Common myeloid progenitor, CD34-positive (primary cell): ENCODE results near the gene SIX3. TPM values are rescaled to one million over a fixed set of nuclear protein-coding genes. Genes with fewer than 3 reads are reported as not detected.

Experiments
- CTCF ChIA-PET: fragments of 350-600 bp; sonication (Branson Sonifier 250); formaldehyde crosslinking; loops from one replicate; lab custom pipeline; 2021; ENCODE audit warnings: antibody characterized with exemption; lab: Charles Lee
- POLR2A ChIA-PET: fragments of 350-600 bp; sonication (Branson Sonifier 250); formaldehyde crosslinking; loops from one replicate; lab custom pipeline; 2021; ENCODE audit warnings: antibody characterized with exemption; lab: Charles Lee
- DNase-seq, 3 donors: peaks; one replicate each; pipeline versions ENCODE4 v3.0.0 to v3.0.0-alpha.2; 2013
- H3K27ac ChIP-seq, 2 experiments: 1 replicate in 1 of 2; 2 replicates in 1 of 2; pipeline ENCODE4 v1.7.0; 2013; ENCODE audit warnings: inconsistent platforms in 2 of 2, low read length in 2 of 2, mild to moderate bottlenecking in 2 of 2, low read depth in 1 of 2, moderate library complexity in 1 of 2; ENCODE audit not compliant: severe bottlenecking in 2 of 2, insufficient read depth in 1 of 2, poor library complexity in 1 of 2
- H3K27me3 ChIP-seq, 5 experiments: replicated peaks in 2 of 5; 1 replicate in 3 of 5; 2 replicates in 2 of 5; pipeline versions ENCODE4 v1.6.1 to v1.7.0; 2013; ENCODE audit warnings: low read length in 4 of 5, mild to moderate bottlenecking in 2 of 5, moderate library complexity in 2 of 5, inconsistent platforms in 1 of 5; ENCODE audit not compliant: insufficient read depth in 5 of 5, control insufficient read depth in 4 of 5
- H3K36me3 ChIP-seq, 4 experiments: 1 replicate in 2 of 4; 2 replicates in 2 of 4; pipeline versions ENCODE4 v1.6.1 to v1.7.0; 2013; ENCODE audit warnings: low read length in 3 of 4, control low read depth in 1 of 4, mild to moderate bottlenecking in 1 of 4; ENCODE audit not compliant: control insufficient read depth in 4 of 4, insufficient read depth in 4 of 4
- H3K4me1 ChIP-seq, 4 experiments: 1 replicate in 3 of 4; 2 replicates in 1 of 4; pipeline versions ENCODE4 v1.6.1 to v1.7.1; 2013; ENCODE audit warnings: low read length in 3 of 4, mild to moderate bottlenecking in 3 of 4, control low read depth in 1 of 4, inconsistent platforms in 1 of 4, moderate library complexity in 1 of 4; ENCODE audit not compliant: control insufficient read depth in 4 of 4, insufficient read depth in 4 of 4; ENCODE audit errors: control extremely low read depth in 1 of 4
- H3K4me3 ChIP-seq, 7 experiments: 1 replicate in 4 of 7; 2 replicates in 3 of 7; pipeline versions ENCODE4 v1.5.1 to v1.7.0; 2013; ENCODE audit warnings: mild to moderate bottlenecking in 7 of 7, low read length in 6 of 7, moderate library complexity in 6 of 7, inconsistent platforms in 2 of 7, low read depth in 2 of 7, control low read depth in 1 of 7; ENCODE audit not compliant: insufficient read depth in 4 of 7, control insufficient read depth in 1 of 7; ENCODE audit errors: extremely low read depth in 1 of 7
- H3K9me3 ChIP-seq, 5 experiments: 1 replicate in 4 of 5; 2 replicates in 1 of 5; pipeline versions ENCODE4 v1.6.1 to v1.7.1; 2013; ENCODE audit warnings: low read length in 4 of 5, mild to moderate bottlenecking in 2 of 5, inconsistent platforms in 1 of 5, low read depth in 1 of 5, moderate library complexity in 1 of 5; ENCODE audit not compliant: control insufficient read depth in 4 of 5, insufficient read depth in 2 of 5; ENCODE audit errors: control extremely low read depth in 1 of 5
- WGBS: methylation state at CpG from one replicate; pipeline ENCODE4 v1.1.5; 2013; ENCODE audit not compliant: insufficient coverage; 5-methylcytosine and 5-hydroxymethylcytosine counted together
- polyA plus RNA-seq: library from polyadenylated mRNA; unstranded; fragments of 120-200 nt; gene quantifications from one replicate; pipeline ENCODE4 v1.2.1, GENCODE V29; 2013

SIX3 gene
- polyA plus RNA-seq, result not detected

GRCh38 chr2:44941551-44942234, at the start of gene SIX3:
TSS of gene SIX3 (plus strand) at chr2:44941702. CDS start at chr2:44942105, 403 bp downstream.
- CTCF ChIA-PET, result interaction anchor here (2.4 kb wide), 1 partner anchor 11 kb away, joined by 5 read pairs; no protein-coding TSS in a partner anchor
- WGBS, result under 1% methylated on average over 15 of the region's 39 CpGs
- Histone ChIP-seq H3K27me3 (peaks cover 3 to 100% (median 67%) of the 10 kb centered on the region in 5 experiments), H3K4me1 (peaks cover 0 to 38% (median 26%) of the 10 kb centered on the region in 4 experiments), H3K36me3 (no peaks in the 10 kb centered on the region), H3K4me3 (peak within 1 kb of the TSS in 5 of 7 experiments; percentile 5 to 68 (median 48)), H3K27ac (no peak within 1 kb of the TSS), H3K9me3 (no peaks in the 10 kb centered on the region)
- POLR2A ChIA-PET, result no interaction called here
- peak in 2 of 3 donors; percentile 65 to 69 for DNase-seq

DNA sequence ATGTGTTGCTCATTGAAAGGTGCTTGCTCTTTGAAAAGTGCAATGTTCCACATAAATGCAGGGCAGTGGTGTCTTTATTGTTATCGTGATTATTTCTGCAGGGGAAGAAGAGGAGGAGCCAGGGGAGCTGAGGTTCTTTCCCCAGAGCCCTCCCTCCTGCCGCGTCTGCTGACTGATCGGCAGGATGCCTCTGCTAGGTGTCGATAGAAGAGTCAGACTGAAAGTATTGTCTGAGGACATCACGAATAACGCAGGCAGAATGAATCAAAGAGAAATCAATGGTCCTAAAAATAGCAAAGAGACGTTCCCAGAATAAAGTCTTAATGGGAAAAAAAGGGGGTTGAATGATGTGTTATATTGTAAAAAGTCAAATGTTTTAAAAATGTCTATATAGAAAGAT, 47.4 kb upstream of the SIX3 start:
- no peak for DNase-seq

GRCh38 chr2:44895061-44895460, 46.4 kb upstream of the SIX3 start:
- Histone ChIP-seq H3K4me1 (no peaks in the 10 kb centered on the region), H3K9me3 (peaks cover 0 to 13% (median 5%) of the 10 kb centered on the region in 5 experiments), H3K27ac (no peak overlapping the region), H3K4me3 (no peak overlapping the region), H3K36me3 (no peaks in the 10 kb centered on the region), H3K27me3 (peaks cover 0 to 10% (median 4%) of the 10 kb centered on the region in 5 experiments)
- CTCF ChIA-PET, result interaction anchor here (1.1 to 1.3 kb wide), 2 partner anchors 19 to 75 kb away, joined by 3 read pairs; no protein-coding TSS in a partner anchor
- DNase-seq, result no peak
- POLR2A ChIA-PET, result interaction anchor here (0.6 kb wide), 1 partner anchor 55 kb away, joined by 3 read pairs; no protein-coding TSS in a partner anchor
- no CpG with 5 or more reads among the region's 2 CpGs for WGBS

More for the DNA sequence above, 47.4 kb upstream of the SIX3 start:
- Histone ChIP-seq H3K4me1 (no peaks in the 10 kb centered on the region), H3K27me3 (peaks cover 0 to 2% (median 2%) of the 10 kb centered on the region in 5 experiments), H3K36me3 (no peaks in the 10 kb centered on the region), H3K9me3 (peaks cover 0 to 13% (median 5%) of the 10 kb centered on the region in 5 experiments), H3K4me3 (no peak overlapping the region), H3K27ac (no peak overlapping the region)
- WGBS, result 51% methylated on average over 7 of the region's 8 CpGs
- CTCF ChIA-PET, result interaction anchor here (1.0 kb wide), 1 partner anchor 56 kb away, joined by 3 read pairs; no protein-coding TSS in a partner anchor
- POLR2A ChIA-PET, result no interaction called here

DNA sequence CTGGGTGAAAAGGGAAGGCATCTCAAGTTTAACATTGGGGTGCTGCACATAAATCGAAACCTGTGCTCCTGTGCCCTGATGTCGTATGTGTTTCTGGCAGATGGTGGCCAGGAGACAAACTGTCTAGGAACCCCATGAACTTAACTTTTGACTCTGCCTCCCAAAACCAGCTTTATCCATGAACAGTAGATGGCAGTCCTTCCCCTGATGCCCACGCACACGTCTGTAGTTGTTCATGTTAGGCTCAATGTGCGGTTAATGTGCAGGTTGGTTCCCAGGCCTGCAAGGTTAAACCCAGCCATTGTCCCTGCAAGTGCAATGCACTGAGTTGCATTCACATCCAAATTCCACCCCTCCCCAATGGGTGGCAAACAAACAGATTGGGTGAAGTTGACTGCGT, 44.1 kb upstream of the SIX3 start:
- Histone ChIP-seq H3K4me3 (no peak overlapping the region), H3K36me3 (no peaks in the 10 kb centered on the region), H3K27ac (no peak overlapping the region), H3K27me3 (peaks cover 4 to 26% (median 4%) of the 10 kb centered on the region in 5 experiments), H3K9me3 (peaks cover 0 to 3% (median 0%) of the 10 kb centered on the region in 5 experiments), H3K4me1 (no peaks in the 10 kb centered on the region)
- DNase-seq, result no peak
- POLR2A ChIA-PET, result interaction anchor here (0.6 kb wide), 1 partner anchor 32 kb away, joined by 3 read pairs; no protein-coding TSS in a partner anchor
- WGBS, result 83% methylated on average over 5 of the region's 6 CpGs
- CTCF ChIA-PET, result no interaction called here

DNA sequence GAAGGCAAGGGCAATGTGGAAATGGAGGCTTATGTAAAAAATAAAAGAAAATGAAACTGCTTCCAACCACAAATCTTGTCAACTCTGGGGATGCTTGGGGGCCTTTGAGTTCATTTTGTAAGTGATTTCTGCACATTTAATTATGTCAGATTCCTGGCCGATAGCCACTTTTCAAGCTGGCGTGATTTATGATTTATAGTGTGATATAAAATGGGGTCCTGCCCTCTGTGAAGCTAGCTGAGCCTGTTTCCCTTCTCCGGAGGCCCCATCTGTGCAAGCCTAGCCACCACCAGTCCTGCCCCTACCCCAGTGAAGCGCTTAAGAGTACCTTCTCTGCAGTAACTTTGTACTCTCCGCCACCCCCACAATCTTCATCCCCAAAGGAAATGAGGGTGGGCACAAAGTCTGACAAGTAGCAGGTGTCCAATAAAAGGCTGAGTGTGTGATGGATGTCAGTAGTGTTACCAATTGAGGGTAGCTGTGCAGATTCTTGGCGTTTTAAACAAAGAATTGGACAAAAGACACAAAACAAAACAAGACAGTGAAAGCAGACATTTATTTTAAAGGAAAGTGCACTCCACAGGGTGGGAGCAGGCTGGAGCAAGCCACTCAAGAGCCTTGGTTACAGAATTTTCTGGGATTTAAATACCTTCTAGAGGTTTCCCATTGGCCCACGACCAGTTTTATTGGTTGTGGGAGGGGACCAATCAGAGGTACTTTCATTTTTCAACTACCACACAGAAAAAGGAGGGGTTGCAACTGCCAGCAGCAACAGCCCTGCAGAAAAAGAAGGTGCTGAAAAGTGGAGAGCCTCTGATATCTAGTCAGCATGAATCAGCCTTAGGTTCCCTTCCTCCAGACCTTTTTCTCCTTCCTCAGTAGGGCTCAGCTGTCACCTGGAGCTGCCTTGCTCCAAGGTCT, 39.0 kb upstream of the SIX3 start:
- ChIA-PET CTCF (interaction anchor here (0.6 kb wide), 1 partner anchor 848 kb away, joined by 3 read pairs; no protein-coding TSS in a partner anchor), POLR2A (no interaction called here)
- DNase-seq, result no peak
- H3K4me3 ChIP-seq, result no peak overlapping the region
- H3K9me3 ChIP-seq, result peaks cover 0 to 5% (median 0%) of the 10 kb centered on the region in 5 experiments
- no peaks in the 10 kb centered on the region for H3K4me1 ChIP-seq
- no peaks in the 10 kb centered on the region for H3K36me3 ChIP-seq
- peaks cover 4 to 40% (median 13%) of the 10 kb centered on the region in 5 experiments for H3K27me3 ChIP-seq
- no peak overlapping the region for H3K27ac ChIP-seq
- 80% methylated on average over 1 of the region's 7 CpGs for WGBS

DNA sequence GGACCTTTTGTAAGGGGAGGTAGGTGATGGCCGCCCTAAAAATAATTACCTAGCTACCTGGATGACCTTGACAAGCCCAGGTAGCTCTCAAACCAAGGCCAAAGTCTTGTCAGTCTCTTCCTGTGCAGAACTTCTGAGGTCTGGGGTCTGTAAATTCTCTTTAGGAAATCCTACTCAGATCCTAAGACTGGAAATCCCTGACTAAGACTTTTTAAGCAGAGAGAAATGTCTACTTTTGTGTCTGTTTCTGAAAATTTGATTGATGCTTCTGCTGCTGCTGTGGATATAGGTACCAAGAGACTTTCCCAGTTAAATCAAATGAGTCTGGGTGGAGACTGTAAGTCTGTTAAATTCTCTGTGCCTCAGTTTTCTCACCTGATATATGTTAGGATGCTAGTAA, 36.9 kb upstream of the SIX3 start:
- WGBS, result no CpG with 5 or more reads among the region's 1 CpG
- Histone ChIP-seq H3K9me3 (peaks cover 0 to 5% (median 0%) of the 10 kb centered on the region in 5 experiments), H3K4me1 (no peaks in the 10 kb centered on the region), H3K27ac (no peak overlapping the region), H3K27me3 (peaks cover 4 to 37% (median 13%) of the 10 kb centered on the region in 5 experiments), H3K4me3 (no peak overlapping the region), H3K36me3 (no peaks in the 10 kb centered on the region)
- ChIA-PET POLR2A (no interaction called here), CTCF (no interaction called here)
- DNase-seq, result no peak
